SK-N-SH treated with all-trans-retinoic acid at 6 μM for 48 hours (cell line): ENCODE data around the gene CCDC159.

Source experiments
- ARNTL ChIP-seq: fragments of 450-650 bp; formaldehyde crosslinking; IDR thresholded peaks from 2 replicates; pipeline ENCODE4 v1.5.0; 2020; ENCODE audit warnings: low read depth, mild to moderate bottlenecking, moderate library complexity, borderline replicate concordance
- BACH2 ChIP-seq: fragments of 250-450 bp; sonication (Bioruptor Pico); IDR thresholded peaks from 2 replicates; pipeline ENCODE4 v1.9.0; 2021; ENCODE audit warnings: mild to moderate bottlenecking, borderline replicate concordance
- ESRRG ChIP-seq: fragments of 250-450 bp; sonication (Bioruptor Pico); IDR thresholded peaks from 2 replicates; pipeline ENCODE4 v1.6.1; 2021; ENCODE audit warnings: mild to moderate bottlenecking
- PATZ1 ChIP-seq: fragments of 250-450 bp; sonication (Bioruptor Pico); IDR thresholded peaks from 2 replicates; pipeline ENCODE4 v1.8.0; 2020; ENCODE audit warnings: mild to moderate bottlenecking, moderate library complexity, borderline replicate concordance
- RARB ChIP-seq: fragments of 250-450 bp; sonication (Bioruptor Pico); IDR thresholded peaks from 2 replicates; pipeline ENCODE4 v1.8.0; 2021; ENCODE audit warnings: mild to moderate bottlenecking, moderate library complexity
- TSHZ2 ChIP-seq: fragments of 250-450 bp; sonication (Bioruptor Pico); IDR thresholded peaks from 2 replicates; pipeline ENCODE4 v1.5.0; 2020; ENCODE audit warnings: mild to moderate bottlenecking, moderate library complexity
- ZC3H10 ChIP-seq: fragments of 250-450 bp; sonication (Bioruptor Pico); IDR thresholded peaks from 2 replicates; pipeline ENCODE4 v1.5.1; 2021; ENCODE audit warnings: mild to moderate bottlenecking, moderate library complexity
- ZFP30 ChIP-seq: fragments of 450-650 bp; formaldehyde crosslinking; IDR thresholded peaks from 2 replicates; pipeline ENCODE4 v1.5.0; 2022; ENCODE audit warnings: mild to moderate bottlenecking, moderate library complexity
- ZNF565 ChIP-seq: fragments of 450-650 bp; formaldehyde crosslinking; conservative IDR thresholded peaks from 2 replicates; pipeline ENCODE4 v1.5.0; 2020; ENCODE audit warnings: low read depth, mild to moderate bottlenecking, moderate library complexity
- ZNF8 ChIP-seq: fragments of 450-650 bp; formaldehyde crosslinking; IDR thresholded peaks from 2 replicates; pipeline ENCODE4 v1.5.0; 2020; ENCODE audit warnings: mild to moderate bottlenecking, moderate library complexity

DNA sequence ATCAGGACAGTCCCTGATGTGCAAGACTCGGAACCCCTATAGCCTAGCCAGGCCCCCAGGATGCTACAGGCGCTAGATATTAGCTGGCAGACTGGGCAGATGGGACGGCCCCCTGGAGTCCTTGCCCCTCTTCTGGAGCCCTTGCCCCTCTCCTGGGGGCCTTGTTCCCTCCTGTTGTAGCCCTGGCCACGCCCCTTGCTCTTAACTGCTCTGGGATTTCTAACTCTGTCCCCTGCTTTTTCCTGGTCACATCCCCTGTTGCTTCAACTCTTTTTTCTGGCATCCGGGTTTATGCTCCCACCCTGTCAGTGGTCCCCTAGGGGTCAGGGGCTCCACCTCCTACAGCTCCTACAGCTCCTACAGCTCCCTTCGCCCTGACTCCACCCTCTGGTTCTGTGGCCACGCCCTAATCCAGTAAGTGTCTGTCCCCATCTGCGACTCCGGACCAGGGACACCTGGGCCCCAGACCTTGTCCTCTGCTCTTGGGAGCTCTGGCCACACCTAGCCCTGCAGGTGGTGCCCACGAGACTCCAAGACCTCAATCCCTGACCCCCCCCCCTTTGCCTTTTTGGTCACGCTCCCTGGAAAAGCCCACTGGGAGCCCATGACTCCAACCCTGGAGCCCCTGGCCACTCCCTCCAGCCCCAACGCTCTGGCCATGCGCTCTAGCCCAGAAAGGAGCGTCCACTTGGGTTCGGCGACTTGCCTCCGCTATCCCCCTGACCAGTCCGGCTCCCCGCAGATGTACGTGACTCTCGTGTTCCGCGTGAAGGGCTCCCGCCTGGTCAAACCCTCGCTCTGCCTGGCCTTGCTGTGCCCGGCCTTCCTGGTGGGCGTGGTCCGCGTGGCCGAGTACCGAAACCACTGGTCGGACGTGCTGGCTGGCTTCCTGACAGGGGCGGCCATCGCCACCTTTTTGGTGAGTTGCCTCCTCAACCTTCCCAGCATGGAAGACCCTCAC, 15.7 kb downstream of the CCDC159 start:
- TF ChIP-seq ZNF565 (CRISPR knock-in tag) (no peak), ZNF8 (CRISPR knock-in tag) (no peak), BACH2 (no peak), PATZ1 (no peak), ARNTL (CRISPR knock-in tag) (no peak), ZFP30 (no peak), TSHZ2 (CRISPR knock-in tag) (no peak), RARB (CRISPR knock-in tag) (no peak), ZC3H10 (CRISPR knock-in tag) (no peak), ESRRG (no peak)
